22Rv1 (cell line): Measurements from ENCODE around the gene HLA-DOA.
A peak's percentile ranks its signal among the peaks of the same experiment; 100 is the strongest.

Source experiments
- H3K27ac ChIP-seq: fragments of 450-650 bp; 2 replicates; pipeline ENCODE4 v1.5.1; 2017
- ZFX ChIP-seq: fragments of 450-650 bp; IDR thresholded peaks from 2 replicates; pipeline ENCODE4 v1.6.1; 2017; ENCODE audit warnings: antibody characterized with exemption, borderline replicate concordance
- TF ChIP-seq, protein P1 (sequence below): fragments of 450-650 bp; IDR thresholded peaks from 2 replicates; pipeline ENCODE4 v1.5.1; 2017; ENCODE audit warnings: mild to moderate bottlenecking

The HLA-DOA gene

GRCh38 chr6:33008944-33009861, at the start of gene HLA-DOA:
TSS of gene HLA-DOA (minus strand) at chr6:33009591.
- H3K27ac ChIP-seq: no peak within 1 kb of the TSS
- no peak for TF ChIP-seq ZFX
- TF ChIP-seq, protein P1, sequence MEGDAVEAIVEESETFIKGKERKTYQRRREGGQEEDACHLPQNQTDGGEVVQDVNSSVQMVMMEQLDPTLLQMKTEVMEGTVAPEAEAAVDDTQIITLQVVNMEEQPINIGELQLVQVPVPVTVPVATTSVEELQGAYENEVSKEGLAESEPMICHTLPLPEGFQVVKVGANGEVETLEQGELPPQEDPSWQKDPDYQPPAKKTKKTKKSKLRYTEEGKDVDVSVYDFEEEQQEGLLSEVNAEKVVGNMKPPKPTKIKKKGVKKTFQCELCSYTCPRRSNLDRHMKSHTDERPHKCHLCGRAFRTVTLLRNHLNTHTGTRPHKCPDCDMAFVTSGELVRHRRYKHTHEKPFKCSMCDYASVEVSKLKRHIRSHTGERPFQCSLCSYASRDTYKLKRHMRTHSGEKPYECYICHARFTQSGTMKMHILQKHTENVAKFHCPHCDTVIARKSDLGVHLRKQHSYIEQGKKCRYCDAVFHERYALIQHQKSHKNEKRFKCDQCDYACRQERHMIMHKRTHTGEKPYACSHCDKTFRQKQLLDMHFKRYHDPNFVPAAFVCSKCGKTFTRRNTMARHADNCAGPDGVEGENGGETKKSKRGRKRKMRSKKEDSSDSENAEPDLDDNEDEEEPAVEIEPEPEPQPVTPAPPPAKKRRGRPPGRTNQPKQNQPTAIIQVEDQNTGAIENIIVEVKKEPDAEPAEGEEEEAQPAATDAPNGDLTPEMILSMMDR: no peak

DNA sequence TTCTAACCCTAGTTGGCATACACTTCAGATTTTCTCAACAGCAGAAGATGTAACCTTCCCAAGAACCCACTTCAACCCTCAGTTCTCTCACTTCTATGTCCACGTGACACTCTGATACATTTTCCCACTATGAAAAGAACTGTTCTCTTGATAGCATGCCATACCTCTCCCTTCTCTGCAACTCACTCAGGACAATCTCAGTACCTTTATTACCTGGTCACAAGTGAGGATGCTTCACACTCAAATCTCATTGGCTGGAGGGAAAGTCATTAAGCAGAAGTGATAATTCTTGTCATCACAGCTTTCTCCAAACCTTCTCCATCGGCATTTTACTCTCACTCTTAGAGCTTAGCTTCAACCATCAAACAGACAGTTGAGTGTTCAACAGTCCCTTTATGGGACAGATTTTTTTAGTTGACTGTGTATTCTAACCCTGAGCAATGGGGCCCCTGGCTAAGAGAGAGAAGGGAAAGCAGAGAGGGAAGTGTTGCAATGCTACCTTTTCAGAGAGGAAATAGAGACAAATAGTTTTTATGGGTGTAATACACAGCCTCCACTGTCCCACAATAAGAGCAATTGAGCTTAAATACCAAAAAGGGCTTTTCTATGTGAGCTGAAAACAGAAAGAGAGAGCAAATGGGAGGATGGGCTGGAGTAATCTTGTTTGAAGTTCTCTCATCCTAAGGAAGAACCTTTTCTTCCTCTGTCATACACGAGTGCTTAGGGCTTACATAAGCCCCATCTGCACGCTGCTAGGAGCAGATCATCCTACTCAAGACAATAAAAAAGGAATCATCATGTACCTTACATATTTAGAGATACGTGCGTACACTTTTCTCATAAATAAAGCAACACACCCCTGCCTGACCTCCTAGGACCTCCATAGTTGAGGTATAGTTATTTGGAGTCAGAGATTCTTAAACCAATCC, 48.1 kb upstream of the HLA-DOA start:
- TF ChIP-seq, protein P1: no peak
- TF ChIP-seq ZFX: no peak
- no peak overlapping the region for H3K27ac ChIP-seq

DNA sequence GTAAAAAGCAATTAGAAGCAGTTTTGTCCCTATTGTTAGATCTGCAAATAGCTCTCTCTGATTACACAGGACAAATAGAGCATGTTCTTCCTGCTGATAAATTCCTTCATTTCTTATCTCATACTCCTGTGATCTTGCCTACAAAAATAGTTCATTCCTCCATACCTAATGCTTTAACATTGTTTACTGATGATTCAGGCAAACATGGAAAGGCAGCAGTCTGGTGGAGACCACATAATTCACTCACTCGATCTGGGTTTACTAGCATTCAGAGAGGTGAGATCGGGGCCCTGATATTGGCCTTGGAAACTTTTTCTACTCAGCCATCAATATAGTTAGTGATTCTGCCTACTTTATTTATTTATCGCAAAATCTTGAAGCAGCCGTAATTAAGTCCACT, 43.8 kb upstream of the HLA-DOA start:
- TF ChIP-seq, protein P1: no peak
- TF ChIP-seq ZFX: no peak
- H3K27ac ChIP-seq: no peak overlapping the region

- TF ChIP-seq, protein P1: no peak
- no peak for TF ChIP-seq ZFX
These were observed 43.2 kb upstream of the HLA-DOA start for GRCh38 chr6:33052627-33053026.

GRCh38 chr6:33050014-33050810, 40.8 kb upstream of the HLA-DOA start:
- TF ChIP-seq ZFX: no peak
- TF ChIP-seq, protein P1: no peak
- H3K27ac ChIP-seq: no peak overlapping the region

More at GRCh38 chr6:33052627-33053026, 43.2 kb upstream of the HLA-DOA start:
- no peak overlapping the region for H3K27ac ChIP-seq

- TF ChIP-seq, protein P1: peak; percentile 32
- no peak for TF ChIP-seq ZFX
- no peak overlapping the region for H3K27ac ChIP-seq
These were observed 40.1 kb upstream of the HLA-DOA start for GRCh38 chr6:33049323-33050013.
